ENCODE measurements around the gene PRSS8. TPM values are rescaled to one million over a fixed set of nuclear protein-coding genes. Genes with fewer than 3 reads are reported as not detected.
"Not testable (repeated sequence)": the region's sequence is repeated elsewhere in the genome, so short reads cannot be mapped to it uniquely, and the experiment has no call there.

Gene PRSS8
- total RNA-seq, 1 experiment from 2014 or later: 128 TPM

GRCh38 chr16:31106509-31107464 lies 28.7 kb downstream of the PRSS8 start:
- no peak for DNase-seq (ENCODE audit: low spot score)

DNA sequence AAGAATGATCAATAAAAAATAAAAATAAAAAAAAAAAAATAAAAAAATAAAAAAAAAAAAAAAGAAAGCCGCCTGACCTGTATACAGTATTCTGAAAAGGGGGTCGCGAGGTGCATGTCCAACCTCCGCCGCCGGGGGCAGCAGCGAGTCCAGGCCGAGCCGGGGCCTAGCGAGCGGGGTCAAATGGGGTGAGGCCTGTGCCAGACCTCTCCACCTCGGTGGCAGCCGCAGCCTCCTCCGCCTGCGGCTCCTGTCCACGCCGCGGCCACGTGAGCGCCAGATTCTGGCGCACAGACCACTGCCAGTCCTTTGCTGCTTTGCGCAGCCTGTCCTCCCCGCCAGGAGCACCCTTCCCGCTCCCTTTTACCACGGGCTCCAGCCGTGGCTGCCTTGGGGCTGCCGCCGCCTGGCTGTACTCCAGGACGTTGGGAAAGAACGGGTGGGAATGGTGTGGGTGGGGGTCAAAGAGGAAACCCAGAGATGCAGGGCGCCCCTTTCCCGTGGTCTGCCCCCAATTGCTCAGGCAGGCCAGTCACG lies 29.8 kb downstream of the PRSS8 start:
- peak; percentile 73 for DNase-seq (ENCODE audit: low spot score)

DNA sequence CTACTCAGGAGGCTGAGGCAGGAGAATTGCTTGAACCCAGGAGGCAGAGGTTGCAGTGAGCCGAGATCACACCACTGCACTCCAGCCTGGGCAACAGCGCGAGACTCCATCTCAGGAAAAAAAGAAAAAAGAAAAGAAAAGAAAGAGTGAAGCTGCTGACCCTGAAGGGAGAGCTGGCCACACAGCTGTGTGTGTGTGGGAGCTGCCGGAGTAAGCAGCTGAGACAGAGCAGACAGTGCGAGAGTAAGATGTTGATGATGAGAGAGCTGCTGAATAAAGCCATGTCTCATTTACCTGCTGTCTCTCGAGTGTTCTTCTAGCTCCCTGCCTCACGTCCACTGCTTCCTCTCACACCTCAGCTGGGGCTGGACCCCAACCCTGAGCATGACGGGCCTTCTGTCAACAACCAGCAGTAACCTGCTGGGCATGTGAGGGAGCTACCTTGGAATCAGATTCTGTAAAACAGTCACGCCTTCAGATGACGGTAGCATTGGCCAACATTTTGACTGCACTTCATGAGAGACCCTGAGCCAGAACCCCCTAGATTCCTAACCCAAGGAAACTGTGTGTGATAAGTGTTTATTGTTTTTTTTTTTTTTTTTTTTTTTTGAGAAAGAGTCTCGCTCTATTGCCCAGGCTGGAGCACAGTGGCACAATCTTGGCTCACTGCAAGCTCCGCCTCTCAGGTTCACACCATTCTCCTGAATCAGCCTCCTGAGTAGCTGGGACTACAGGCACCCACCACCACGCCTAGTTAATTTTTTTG lies 34.5 kb downstream of the PRSS8 start:
- not testable (repeated sequence) for DNase-seq (ENCODE audit: low spot score)

DNA sequence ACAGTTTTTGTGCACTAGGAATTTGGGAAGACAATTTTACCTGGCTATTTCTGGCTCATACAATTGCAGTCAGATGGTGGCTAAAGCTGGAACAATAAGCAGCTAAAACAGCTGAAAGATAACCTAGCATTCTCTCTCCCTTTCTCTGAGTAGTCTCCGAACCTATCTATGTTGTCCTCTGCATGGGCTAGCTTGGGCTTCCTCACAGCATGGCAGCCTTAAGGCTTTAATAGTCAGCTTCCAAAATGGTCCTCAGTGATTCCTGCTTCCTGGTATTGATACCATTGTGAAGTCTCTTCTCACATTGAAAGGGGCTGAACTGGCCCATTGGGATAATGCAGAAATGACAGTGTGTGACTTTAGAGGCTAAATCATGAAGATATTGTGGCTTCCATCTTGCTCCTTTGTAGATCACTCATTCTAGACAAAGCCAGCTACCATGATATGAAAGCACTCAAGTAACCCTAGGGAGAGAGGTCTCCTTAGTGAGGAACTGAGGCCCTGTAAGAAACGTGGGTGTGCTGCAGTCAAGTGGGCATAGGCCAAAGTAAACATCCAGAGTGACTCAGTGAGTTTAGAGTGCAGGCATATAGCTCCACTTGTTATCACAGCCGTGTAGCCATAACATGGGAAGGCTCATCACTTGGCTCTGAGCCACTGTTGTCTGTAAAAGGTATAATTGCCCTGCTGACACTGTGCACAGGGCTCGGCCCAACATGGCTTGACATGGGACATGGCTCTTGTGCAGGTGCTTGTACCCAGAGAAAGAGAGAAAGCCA lies 35.5 kb downstream of the PRSS8 start:
- no peak for DNase-seq (ENCODE audit: low spot score)

DNA sequence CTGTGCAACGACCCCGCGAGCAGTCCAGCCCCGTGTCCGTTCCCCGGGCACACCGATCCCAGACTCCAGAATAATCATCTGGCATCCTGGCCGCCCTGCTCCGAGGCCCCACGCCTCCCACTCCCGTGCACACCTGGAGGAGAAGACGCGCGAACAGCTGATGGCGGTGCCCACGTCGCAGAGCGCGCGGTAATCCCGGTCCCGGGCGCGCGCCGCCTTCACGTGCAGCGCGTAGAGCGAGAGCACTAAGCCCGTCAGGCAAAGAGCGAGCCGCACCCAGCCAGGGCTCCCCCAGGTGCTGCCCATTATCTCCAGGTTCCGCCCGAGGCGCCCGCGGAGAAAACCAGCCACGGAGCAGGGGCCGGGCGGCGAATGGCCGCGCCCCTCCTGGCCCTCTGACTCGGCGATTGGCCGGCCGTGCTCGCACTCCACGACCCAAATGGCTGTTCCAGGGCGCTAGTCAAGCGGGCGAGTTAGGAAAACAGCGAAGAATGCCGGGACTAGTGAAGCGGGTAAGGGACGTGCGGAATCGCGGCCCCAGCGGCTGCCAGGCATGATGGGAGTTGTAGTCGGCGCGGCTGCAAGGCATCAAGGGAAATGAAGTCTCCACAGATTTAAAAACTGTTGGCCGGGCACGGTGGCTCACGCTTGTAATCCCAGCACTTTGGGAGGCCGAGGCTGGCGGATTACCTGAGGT lies 41.0 kb downstream of the PRSS8 start, which contains the start of gene VKORC1:
Gene VKORC1 (minus strand): TSS at position 374 of the 697 bp plus-strand sequence. CDS start 68 bp downstream, at position 306.
- DNase-seq (ENCODE audit: low spot score): peak; percentile 97

DNA sequence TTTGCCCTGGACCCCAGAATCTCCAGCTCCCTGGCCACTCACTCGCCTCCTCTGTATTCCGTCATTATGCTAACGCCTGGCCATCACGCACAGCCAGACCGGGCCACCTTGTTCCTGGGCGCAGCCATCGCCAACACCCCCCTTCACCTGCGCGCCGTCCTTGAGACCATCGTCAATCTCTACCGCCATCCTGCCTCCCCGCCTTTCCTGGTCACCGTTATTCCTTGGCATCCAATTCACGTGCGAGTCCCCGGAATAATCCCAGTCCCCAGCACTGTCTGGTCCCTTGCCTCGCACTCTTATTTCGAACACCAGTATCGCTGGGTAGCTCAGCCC lies 41.5 kb downstream of the PRSS8 start:
- peak; percentile 22 for DNase-seq (ENCODE audit: low spot score)

DNA sequence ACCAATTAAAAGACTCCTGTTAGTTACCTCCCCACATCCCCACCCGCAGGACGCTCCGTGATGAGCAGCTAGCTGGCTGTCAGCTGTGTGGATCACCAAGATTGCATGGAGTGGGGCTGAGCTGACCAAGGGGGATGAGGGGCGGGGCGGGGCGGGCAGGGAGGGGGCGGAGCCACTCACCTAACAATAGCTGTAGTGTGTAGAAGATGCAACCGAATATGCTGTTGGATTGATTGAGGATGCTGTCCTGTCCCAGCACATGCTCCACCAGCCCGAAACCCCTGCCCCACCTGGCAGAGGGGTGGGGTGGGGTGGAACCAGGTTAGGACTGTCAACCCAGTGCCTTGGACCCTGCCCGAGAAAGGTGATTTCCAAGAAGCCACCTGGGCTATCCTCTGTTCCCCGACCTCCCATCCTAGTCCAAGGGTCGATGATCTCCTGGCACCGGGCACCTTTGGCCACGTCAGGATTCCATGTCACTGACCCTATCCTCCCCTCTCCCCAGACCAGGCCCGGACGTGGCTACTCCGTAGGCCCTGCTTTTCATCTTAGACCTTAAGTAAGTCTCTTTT lies 42.3 kb downstream of the PRSS8 start:
- peak; percentile 43 for DNase-seq (ENCODE audit: low spot score)

DNA sequence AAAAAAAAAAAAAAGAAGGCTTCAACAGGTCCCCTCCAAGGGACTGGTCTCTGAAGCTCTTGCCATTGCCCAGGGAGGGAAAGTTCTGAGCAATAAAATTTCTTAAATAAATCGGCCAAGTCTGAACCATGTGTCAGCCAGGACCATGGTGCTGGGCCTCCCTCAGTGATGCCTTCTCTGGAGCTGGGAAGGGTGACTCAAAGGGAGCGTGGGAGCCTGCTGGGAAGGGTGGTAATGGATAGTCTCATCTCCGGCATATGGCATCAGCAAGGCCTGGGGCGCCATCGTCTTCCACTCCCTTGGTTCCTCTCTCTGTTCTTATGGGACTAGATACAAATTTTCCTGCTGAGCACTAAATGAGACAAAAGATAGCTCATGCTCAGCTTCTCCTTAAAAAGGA lies 43.2 kb downstream of the PRSS8 start:
- DNase-seq (ENCODE audit: low spot score): no peak

GRCh38 chr16:31090540-31090939 lies 45.0 kb downstream of the PRSS8 start:
- no peak for DNase-seq (ENCODE audit: low spot score)

GRCh38 chr16:31089199-31089598 lies 46.3 kb downstream of the PRSS8 start:
- no peak for DNase-seq (ENCODE audit: low spot score)

DNA sequence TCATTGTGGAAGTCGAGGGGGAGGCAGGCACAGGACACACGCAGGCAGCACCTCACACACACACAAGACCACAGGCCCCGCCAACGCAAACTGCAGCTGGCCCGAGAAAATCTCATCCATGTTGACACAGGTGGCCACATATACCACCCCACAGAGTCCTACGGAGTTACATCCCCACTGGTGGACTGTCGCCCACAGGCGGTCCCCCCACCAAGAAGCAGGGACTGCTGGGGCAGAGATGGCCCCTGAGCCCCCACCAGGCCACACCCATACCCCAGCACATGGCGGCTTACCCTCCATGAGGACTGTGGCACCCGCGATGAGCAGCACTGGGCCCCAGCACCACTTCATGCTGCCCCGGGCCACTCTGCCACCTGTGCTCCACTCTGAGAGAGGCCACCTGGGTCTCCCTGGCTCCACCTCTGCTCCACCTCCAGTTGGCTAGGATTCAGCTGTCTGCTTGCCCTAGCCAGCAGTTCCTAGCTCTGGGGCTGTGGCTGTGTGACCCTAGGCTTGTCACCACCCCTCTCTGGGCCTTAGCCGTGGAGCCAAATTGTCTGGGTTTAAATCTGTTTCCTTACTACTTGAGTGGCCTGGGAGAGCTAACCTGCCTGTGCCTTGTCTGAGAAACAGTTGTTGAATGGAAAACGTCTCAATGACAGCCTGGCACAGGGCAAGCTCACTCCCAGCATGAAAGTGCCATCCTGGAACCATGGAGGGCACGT lies 46.9 kb downstream of the PRSS8 start, which contains the start of gene PRSS53:
Gene PRSS53 (minus strand): TSS at position 485 of the 725 bp plus-strand sequence. CDS start 134 bp downstream, at position 351.
- DNase-seq (ENCODE audit: low spot score): no peak

GRCh38 chr16:31087971-31088370 lies 47.6 kb downstream of the PRSS8 start:
- no peak for DNase-seq (ENCODE audit: low spot score)

- DNase-seq (ENCODE audit: low spot score): no peak
Measured at GRCh38 chr16:31087481-31087880, 48.0 kb downstream of the PRSS8 start.

DNA sequence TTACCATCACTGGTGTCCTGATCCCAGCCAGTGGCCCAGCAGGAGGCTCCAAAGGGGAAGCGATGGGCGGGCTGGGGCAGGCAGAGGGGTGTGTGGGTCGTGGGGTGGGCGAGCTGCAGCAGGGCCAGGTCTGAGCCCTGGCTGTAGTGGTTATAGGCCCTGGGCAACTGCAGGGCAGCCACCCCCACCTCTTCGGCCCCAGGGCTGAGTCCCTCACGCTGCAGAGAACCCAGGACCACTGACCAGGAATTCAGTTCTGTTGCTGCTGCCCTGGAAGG lies 49.0 kb downstream of the PRSS8 start:
- DNase-seq (ENCODE audit: low spot score): no peak

GRCh38 chr16:31085873-31086628 lies 49.5 kb downstream of the PRSS8 start:
- no peak for DNase-seq (ENCODE audit: low spot score)

DNA sequence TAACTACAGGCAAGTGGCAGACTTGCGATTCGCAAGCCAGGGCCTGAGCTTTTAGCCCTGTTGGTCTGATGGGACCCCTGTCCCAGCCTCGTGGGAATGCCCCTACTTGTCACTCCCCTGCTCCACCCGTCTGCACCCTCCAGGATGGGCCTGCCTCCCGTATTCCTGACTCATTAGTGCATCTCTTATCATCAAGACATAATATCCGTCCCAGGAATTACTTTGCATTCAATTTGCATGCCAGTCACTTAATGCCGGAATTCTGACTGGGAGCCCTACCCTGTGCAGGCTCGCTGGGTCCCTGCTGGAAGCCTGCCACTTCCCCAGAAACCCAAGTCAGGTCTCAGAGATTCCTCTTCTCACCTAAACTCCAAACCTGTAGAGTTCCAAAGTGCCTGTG lies 50.1 kb downstream of the PRSS8 start:
- DNase-seq (ENCODE audit: low spot score): no peak

GRCh38 chr16:31084584-31085302 lies 50.8 kb downstream of the PRSS8 start:
- no peak for DNase-seq (ENCODE audit: low spot score)

- no peak for DNase-seq (ENCODE audit: low spot score)
Measured at GRCh38 chr16:31083981-31084380, 51.5 kb downstream of the PRSS8 start.

- DNase-seq (ENCODE audit: low spot score): no peak
Measured at GRCh38 chr16:31083556-31083955, 52.0 kb downstream of the PRSS8 start.

Data from HT-29 (cell line).